ENCODE data around the gene HOXB2. TPM values are rescaled to one million over a fixed set of nuclear protein-coding genes. Genes with fewer than 3 reads are reported as not detected.

Gene HOXB2
- total and polyA plus RNA-seq, 3 donors from 2014 or later, result 1.8 to 4.2 (median 3.3) TPM

GRCh38 chr17:48498164-48498850, 46.6 kb downstream of the HOXB2 start:
- intact Hi-C loops (cut with DNase I; ENCODE audit: low total_unique reads), result loop anchor here (10.0 kb wide), 1 partner anchor 96 kb away; the partner anchor contains the start of genes HOXB3 and HOXB5
- DNase-seq, result no peak
- Histone ChIP-seq H3K36me3 (ENCODE audit: low read depth, missing control alignments) (no peaks in the 10 kb centered on the region), H3K4me3 (no peak overlapping the region), H3K4me1 (no peaks in the 10 kb centered on the region), H3K27ac (no peak overlapping the region), H3K9me3 (no peaks in the 10 kb centered on the region), H3K27me3 (no peaks in the 10 kb centered on the region)
- 78 to 79% methylated on average over 6 of the region's 6 CpGs for WGBS, 2 donors
- TF ChIP-seq CTCF (IDR thresholded peaks at IDR 0.05) (no peak), POLR2A (IDR thresholded peaks at IDR 0.05) (no peak)

- no peak overlapping the region for H3K27ac ChIP-seq
- no peak overlapping the region for H3K4me3 ChIP-seq
- DNase-seq, result no peak
- H3K9me3 ChIP-seq, result no peaks in the 10 kb centered on the region
- intact Hi-C loops (cut with DNase I; ENCODE audit: low total_unique reads), result loop anchor here (10.0 kb wide), 1 partner anchor 98 kb away; the partner anchor contains the start of genes HOXB3 and HOXB5
- TF ChIP-seq CTCF (IDR thresholded peaks at IDR 0.05), result no peak
- TF ChIP-seq POLR2A (IDR thresholded peaks at IDR 0.05), result no peak
- H3K27me3 ChIP-seq, result no peaks in the 10 kb centered on the region
- 40 to 52% methylated on average over 2 of the region's 2 CpGs for WGBS, 2 donors
- no peaks in the 10 kb centered on the region for H3K36me3 ChIP-seq (ENCODE audit: low read depth, missing control alignments)
- H3K4me1 ChIP-seq, result no peaks in the 10 kb centered on the region
Observed at GRCh38 chr17:48497103-48497502, 47.8 kb downstream of the HOXB2 start.

- no peaks in the 10 kb centered on the region for H3K27me3 ChIP-seq
- 67 to 71% methylated on average over 8 of the region's 8 CpGs for WGBS, 2 donors
- TF ChIP-seq CTCF (IDR thresholded peaks at IDR 0.05) (no peak), POLR2A (IDR thresholded peaks at IDR 0.05) (no peak)
- H3K4me3 ChIP-seq, result no peak overlapping the region
- no peak overlapping the region for H3K27ac ChIP-seq
- no peaks in the 10 kb centered on the region for H3K9me3 ChIP-seq
- no peaks in the 10 kb centered on the region for H3K36me3 ChIP-seq (ENCODE audit: low read depth, missing control alignments)
- DNase-seq, result no peak
- intact Hi-C loops (cut with DNase I; ENCODE audit: low total_unique reads), result loop anchor here (10.0 kb wide), 1 partner anchor 100 kb away; the partner anchor contains the start of genes HOXB3 and HOXB5
- no peaks in the 10 kb centered on the region for H3K4me1 ChIP-seq
Observed at GRCh38 chr17:48494335-48494734, 50.6 kb downstream of the HOXB2 start.

MicroRNAs within 50 kb of the gene (microRNA counts, 767-probe panel; counts per million panel counts)
- 152 to 3,588 counts per million in 2 donors for microRNA hsa-miR-10a-5p

Other genes with a start within 250 kb of the HOXB2 start
- gene SKAP1, start 114.9 kb downstream of the HOXB2 start, total RNA-seq, result 10 to 100 TPM in 1 of 2 donors, 1 to 10 TPM in 1; 9.0 to 16.9 TPM
- 34.1 TPM for gene SKAP1, start 114.9 kb downstream of the HOXB2 start, polyA plus RNA-seq (ENCODE audit: insufficient read depth, low read depth, low replicate concordance)
- 1 to 10 TPM in 1 of 2 donors, not detected in 1; 1.1 TPM for gene HOXB1, start 14.1 kb downstream of the HOXB2 start, total RNA-seq
- gene HOXB1, start 14.1 kb downstream of the HOXB2 start, polyA plus RNA-seq (ENCODE audit: insufficient read depth, low read depth, low replicate concordance), result not detected
- 1 to 10 TPM; 1.6 to 1.8 TPM for gene HOXB4, start 33.2 kb upstream of the HOXB2 start, total RNA-seq
- 1.6 TPM for gene HOXB4, start 33.2 kb upstream of the HOXB2 start, polyA plus RNA-seq (ENCODE audit: insufficient read depth, low read depth, low replicate concordance)
- gene HOXB3, start 45.1 kb upstream of the HOXB2 start, total RNA-seq, result 10 to 100 TPM in 1 of 2 donors, 1 to 10 TPM in 1; 9.2 to 10.6 TPM
- gene HOXB3, start 45.1 kb upstream of the HOXB2 start, polyA plus RNA-seq (ENCODE audit: insufficient read depth, low read depth, low replicate concordance), result 11.4 TPM
- gene HOXB5, start 48.7 kb upstream of the HOXB2 start, total RNA-seq, result under 1 TPM; 0.50 to 0.71 TPM
- gene HOXB5, start 48.7 kb upstream of the HOXB2 start, polyA plus RNA-seq (ENCODE audit: insufficient read depth, low read depth, low replicate concordance), result 1.7 TPM
- gene HOXB6, start 59.9 kb upstream of the HOXB2 start, total RNA-seq, result 1 to 10 TPM; 2.0 to 4.3 TPM
- 3.0 TPM for gene HOXB6, start 59.9 kb upstream of the HOXB2 start, polyA plus RNA-seq (ENCODE audit: insufficient read depth, low read depth, low replicate concordance)
- 1 to 10 TPM; 2.8 to 3.2 TPM for gene HOXB7, start 65.9 kb upstream of the HOXB2 start, total RNA-seq
- 4.4 TPM for gene HOXB7, start 65.9 kb upstream of the HOXB2 start, polyA plus RNA-seq (ENCODE audit: insufficient read depth, low read depth, low replicate concordance)
- 1 to 10 TPM; 2.0 to 2.7 TPM for gene HOXB8, start 70.2 kb upstream of the HOXB2 start, total RNA-seq
- 1.2 TPM for gene HOXB8, start 70.2 kb upstream of the HOXB2 start, polyA plus RNA-seq (ENCODE audit: insufficient read depth, low read depth, low replicate concordance)
- under 1 TPM; 0.31 to 0.94 TPM for gene HOXB9, start 81.2 kb upstream of the HOXB2 start, total RNA-seq
- 0.76 TPM for gene HOXB9, start 81.2 kb upstream of the HOXB2 start, polyA plus RNA-seq (ENCODE audit: insufficient read depth, low read depth, low replicate concordance)
- not detected for gene PRAC1, start 177.4 kb upstream of the HOXB2 start, total RNA-seq
- gene PRAC1, start 177.4 kb upstream of the HOXB2 start, polyA plus RNA-seq (ENCODE audit: insufficient read depth, low read depth, low replicate concordance), result not detected
- gene PRAC2, start 178.1 kb upstream of the HOXB2 start, total RNA-seq, result 1 to 10 TPM; 2.6 to 3.2 TPM
- gene PRAC2, start 178.1 kb upstream of the HOXB2 start, polyA plus RNA-seq (ENCODE audit: insufficient read depth, low read depth, low replicate concordance), result 0.86 TPM
- gene HOXB13, start 183.6 kb upstream of the HOXB2 start, total RNA-seq, result under 1 TPM in 1 of 2 donors, not detected in 1; 0.24 TPM
- gene HOXB13, start 183.6 kb upstream of the HOXB2 start, polyA plus RNA-seq (ENCODE audit: insufficient read depth, low read depth, low replicate concordance), result not detected

All from testis (tissue), 3 donors.